PC-3 (cell line): ENCODE results near the gene METTL1. TPM values are rescaled to one million over a fixed set of nuclear protein-coding genes. Genes with fewer than 3 reads are reported as not detected.

ENCODE experiments used
- ATAC-seq: fragments of 200-7000 bp; cut with Tn5 transposase; 2 replicates; pipeline ENCODE4 v1.9.1; 2020; ENCODE audit warnings: mild to moderate bottlenecking, moderate library complexity
- BruUV-seq: library from RNA; stranded (reverse); fragments of 400-500 nt; replicated peaks from 2 replicates; lab custom pipeline; 2021; lab: Mats Ljungman, UMichigan
- CTCF ChIA-PET: fragments of 300-600 bp; sonication (Branson Sonifier 250); formaldehyde crosslinking; loops from one replicate; lab custom pipeline; 2022; ENCODE audit warnings: antibody characterized with exemption; lab: Charles Lee
- POLR2A ChIA-PET: fragments of 300-600 bp; sonication (Branson Sonifier 250); formaldehyde crosslinking; loops from one replicate; lab custom pipeline; 2022; ENCODE audit warnings: antibody characterized with exemption; ENCODE audit not compliant: unreplicated experiment; lab: Charles Lee
- DNase-seq: peaks from one replicate; pipeline ENCODE4 v3.0.0-alpha.2; 2015
- H2AFZ ChIP-seq: fragments of 300-600 bp; sonication (generic); 2 replicates; pipeline ENCODE4 v1.6.0; 2016; ENCODE audit warnings: antibody characterized with exemption, low read length
- H3F3A ChIP-seq: fragments of 300-600 bp; sonication (generic); one replicate; pipeline ENCODE4 v1.6.0; 2017; ENCODE audit warnings: antibody characterized with exemption, low read length, control low read depth, mild to moderate bottlenecking; ENCODE audit not compliant: unreplicated experiment
- H3K27ac ChIP-seq: fragments of 300-600 bp; sonication (generic); 2 replicates; pipeline ENCODE4 v1.5.1; 2016; ENCODE audit warnings: mild to moderate bottlenecking, low read length
- H3K27me3 ChIP-seq: fragments of 300-600 bp; sonication (generic); 2 replicates; pipeline ENCODE4 v1.6.1; 2016; ENCODE audit warnings: low read length, mixed read lengths
- H3K36me3 ChIP-seq: fragments of 300-600 bp; sonication (generic); 2 replicates; pipeline ENCODE4 v1.6.1; 2016; ENCODE audit warnings: low read depth, mixed run types, low read length, mixed read lengths
- H3K4me1 ChIP-seq: fragments of 300-600 bp; sonication (generic); 2 replicates; pipeline ENCODE4 v1.5.1; 2016; ENCODE audit warnings: low read length; ENCODE audit not compliant: insufficient read depth
- H3K4me2 ChIP-seq: fragments of 300-600 bp; sonication (generic); 2 replicates; pipeline ENCODE4 v1.6.0; 2016; ENCODE audit warnings: low read length
- H3K4me3 ChIP-seq: fragments of 300-600 bp; sonication (generic); 2 replicates; pipeline ENCODE4 v1.5.1; 2016; ENCODE audit warnings: mild to moderate bottlenecking, low read length, mixed read lengths
- H3K79me2 ChIP-seq: fragments of 300-600 bp; sonication (generic); 2 replicates; pipeline ENCODE4 v1.6.1; 2017; ENCODE audit warnings: low read length, mixed read lengths
- H3K9ac ChIP-seq: fragments of 300-600 bp; sonication (generic); 2 replicates; pipeline ENCODE4 v1.6.0; 2016; ENCODE audit warnings: mild to moderate bottlenecking, low read length
- H3K9me2 ChIP-seq: fragments of 300-600 bp; sonication (generic); replicated peaks from 2 replicates; pipeline ENCODE4 v1.6.1; 2016; ENCODE audit warnings: mixed run types, low read length, mixed read lengths
- H3K9me3 ChIP-seq: fragments of 300-600 bp; sonication (generic); 2 replicates; pipeline ENCODE4 v1.6.1; 2016; ENCODE audit warnings: low read length, mixed read lengths
- H4K20me1 ChIP-seq: fragments of 300-600 bp; sonication (generic); 2 replicates; pipeline ENCODE4 v1.6.1; 2016; ENCODE audit warnings: low read length, mixed read lengths
- CTCF ChIP-seq: fragments of 300-600 bp; sonication (generic); conservative IDR thresholded peaks from 2 replicates; pipeline ENCODE4 v1.5.1; 2017; ENCODE audit warnings: antibody characterized with exemption, low read depth, mild to moderate bottlenecking, low read length
- EZH2 ChIP-seq: fragments of 300-600 bp; sonication (generic); IDR thresholded peaks from one replicate; pipeline ENCODE4 v1.6.1; 2017; ENCODE audit warnings: antibody characterized with exemption, mild to moderate bottlenecking, low read length; ENCODE audit not compliant: unreplicated experiment
- EZH2phosphoT487 ChIP-seq: fragments of 300-600 bp; sonication (generic); IDR thresholded peaks from 2 replicates; pipeline ENCODE4 v1.6.1; 2018; ENCODE audit warnings: mild to moderate bottlenecking, antibody characterized with exemption, low read length, borderline replicate concordance
- intact Hi-C: fragments of 100-400 bp; cut with micrococcal nuclease; formaldehyde crosslinking; loops from 2 replicates; pipeline ENCODE4 v1.9.0; 2023
- total RNA-seq: library from RNA; depleted of rRNA; stranded (reverse); fragments of >200 nt; gene quantifications from 2 replicates; pipeline ENCODE4 v1.2.3, GENCODE V29; 2014

Gene METTL1
- total RNA-seq, 1 experiment from 2014 or later = 29.8 TPM

GRCh38 chr12:57720606-57721595, 51.0 kb downstream of the METTL1 start:
- POLR2A ChIA-PET = no interaction called here
- no peak overlapping the region for H3K9ac ChIP-seq
- H3F3A ChIP-seq = no peaks in the 10 kb centered on the region
- no peak overlapping the region for H3K4me2 ChIP-seq
- no peaks in the 10 kb centered on the region for H3K9me3 ChIP-seq
- H3K4me1 ChIP-seq = peaks cover 3% of the 10 kb centered on the region; the same call in 1 of the 2 replicates
- H3K27ac ChIP-seq = no peak overlapping the region
- H2AFZ ChIP-seq = no peak overlapping the region
- H3K4me3 ChIP-seq = no peak overlapping the region
- CTCF ChIA-PET = no interaction called here
- no peaks in the 10 kb centered on the region for H4K20me1 ChIP-seq
- TF ChIP-seq EZH2 = no peak
- TF ChIP-seq CTCF = no peak
- TF ChIP-seq EZH2phosphoT487 = no peak
- DNase-seq (no peak), ATAC-seq (no peak)
- no peaks in the 10 kb centered on the region for H3K27me3 ChIP-seq
- H3K36me3 ChIP-seq = peaks cover 11% of the 10 kb centered on the region; the same call in 1 of the 2 replicates
- H3K79me2 ChIP-seq = no peaks in the 10 kb centered on the region
- BruUV-seq = TSS peak; percentile 68
- H3K9me2 ChIP-seq = no peaks in the 10 kb centered on the region
- intact Hi-C loops = no loop called here

- POLR2A ChIA-PET = no interaction called here
- H2AFZ ChIP-seq = no peak overlapping the region
- H3K9me2 ChIP-seq = no peaks in the 10 kb centered on the region
- ATAC-seq = no peak
- DNase-seq = no peak
- BruUV-seq = no TSS peak
- no peaks in the 10 kb centered on the region for H3F3A ChIP-seq
- intact Hi-C loops = no loop called here
- no peak overlapping the region for H3K9ac ChIP-seq
- CTCF ChIA-PET = no interaction called here
- no peaks in the 10 kb centered on the region for H3K79me2 ChIP-seq
- no peaks in the 10 kb centered on the region for H3K27me3 ChIP-seq
- H3K4me2 ChIP-seq = no peak overlapping the region
- no peaks in the 10 kb centered on the region for H4K20me1 ChIP-seq
- no peaks in the 10 kb centered on the region for H3K4me1 ChIP-seq
- H3K27ac ChIP-seq = no peak overlapping the region
- TF ChIP-seq CTCF (no peak), EZH2 (no peak), EZH2phosphoT487 (no peak)
- peaks cover 11% of the 10 kb centered on the region; the same call in 1 of the 2 replicates for H3K36me3 ChIP-seq
- no peaks in the 10 kb centered on the region for H3K9me3 ChIP-seq
- no peak overlapping the region for H3K4me3 ChIP-seq
Observed at GRCh38 chr12:57719777-57720605, 51.9 kb downstream of the METTL1 start.
